ENCODE results near the gene TDG. TPM values are rescaled to one million over a fixed set of nuclear protein-coding genes. Genes with fewer than 3 reads are reported as not detected.
A peak's percentile ranks its signal among the peaks of the same experiment; 100 is the strongest.

TDG gene
- total RNA-seq, 4 donors from 2014 or later, result 14.6 to 41.4 (median 24.6) TPM

DNA sequence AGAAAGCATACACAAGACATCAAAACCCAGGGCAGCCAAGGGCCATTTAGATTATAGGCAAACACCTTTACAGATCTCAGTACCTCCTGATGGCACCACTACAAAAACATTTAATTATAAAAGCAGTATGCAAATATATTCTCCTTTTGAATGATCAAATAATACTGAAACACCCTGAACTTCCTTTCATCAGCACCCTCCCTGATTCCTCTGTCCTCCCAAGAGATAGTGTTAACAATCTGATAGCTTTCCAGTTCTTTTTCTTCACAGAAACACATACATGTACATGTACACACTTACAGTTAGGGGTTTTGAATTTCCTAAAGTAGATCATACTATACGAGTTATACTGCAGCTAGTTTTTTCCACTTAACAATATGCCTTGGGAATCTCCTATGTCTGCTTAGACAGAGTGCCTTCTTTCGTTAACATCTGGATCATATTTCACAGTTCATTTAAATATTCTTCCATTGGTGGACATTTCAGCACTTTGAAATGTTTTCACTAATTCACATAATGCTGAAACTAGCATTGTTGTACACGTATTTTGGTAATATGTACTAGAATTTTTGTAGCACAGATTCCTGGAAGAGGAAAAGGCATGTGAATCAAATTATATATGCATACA, 35.2 kb downstream of the TDG start:
- TF ChIP-seq, protein P1, sequence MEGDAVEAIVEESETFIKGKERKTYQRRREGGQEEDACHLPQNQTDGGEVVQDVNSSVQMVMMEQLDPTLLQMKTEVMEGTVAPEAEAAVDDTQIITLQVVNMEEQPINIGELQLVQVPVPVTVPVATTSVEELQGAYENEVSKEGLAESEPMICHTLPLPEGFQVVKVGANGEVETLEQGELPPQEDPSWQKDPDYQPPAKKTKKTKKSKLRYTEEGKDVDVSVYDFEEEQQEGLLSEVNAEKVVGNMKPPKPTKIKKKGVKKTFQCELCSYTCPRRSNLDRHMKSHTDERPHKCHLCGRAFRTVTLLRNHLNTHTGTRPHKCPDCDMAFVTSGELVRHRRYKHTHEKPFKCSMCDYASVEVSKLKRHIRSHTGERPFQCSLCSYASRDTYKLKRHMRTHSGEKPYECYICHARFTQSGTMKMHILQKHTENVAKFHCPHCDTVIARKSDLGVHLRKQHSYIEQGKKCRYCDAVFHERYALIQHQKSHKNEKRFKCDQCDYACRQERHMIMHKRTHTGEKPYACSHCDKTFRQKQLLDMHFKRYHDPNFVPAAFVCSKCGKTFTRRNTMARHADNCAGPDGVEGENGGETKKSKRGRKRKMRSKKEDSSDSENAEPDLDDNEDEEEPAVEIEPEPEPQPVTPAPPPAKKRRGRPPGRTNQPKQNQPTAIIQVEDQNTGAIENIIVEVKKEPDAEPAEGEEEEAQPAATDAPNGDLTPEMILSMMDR (IDR thresholded peaks at IDR 0.05), result no peak
- ATAC-seq (ENCODE audit: low FRiP score) (no peak), DNase-seq (ENCODE audit: low spot score) (no peak)

- DNase-seq (ENCODE audit: low spot score) (no peak), ATAC-seq (ENCODE audit: low FRiP score) (no peak)
- TF ChIP-seq, protein P1 (IDR thresholded peaks at IDR 0.05), result no peak
Measured at GRCh38 chr12:104002686-104003085, 37.0 kb downstream of the TDG start.

- ATAC-seq (ENCODE audit: low FRiP score) (no peak), DNase-seq (ENCODE audit: low spot score) (no peak)
- TF ChIP-seq, protein P1 (IDR thresholded peaks at IDR 0.05), result no peak
Measured at GRCh38 chr12:104003596-104003995, 37.9 kb downstream of the TDG start.

DNA sequence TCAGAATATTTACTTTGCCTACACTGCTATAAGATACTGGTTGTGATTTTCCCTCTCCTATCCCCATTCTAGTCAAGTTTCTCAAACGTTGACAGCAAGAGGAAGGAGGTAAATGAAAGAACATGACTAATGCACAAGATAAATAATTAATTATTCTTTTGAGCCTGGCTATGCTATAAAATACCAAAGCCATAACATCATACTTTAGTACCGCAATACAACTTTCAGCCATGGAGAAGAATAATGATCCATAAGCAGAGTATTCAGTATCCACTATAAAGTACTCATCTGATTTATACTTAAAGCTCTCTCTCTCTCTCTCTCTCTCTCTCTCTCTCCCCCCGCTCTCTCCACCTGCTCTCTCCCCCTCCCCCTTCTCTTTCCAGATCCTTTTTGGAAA, 41.3 kb downstream of the TDG start:
- ATAC-seq (ENCODE audit: low FRiP score) (peak; percentile 80), DNase-seq (ENCODE audit: low spot score) (no peak)
- TF ChIP-seq, protein P1 (IDR thresholded peaks at IDR 0.05), result no peak

DNA sequence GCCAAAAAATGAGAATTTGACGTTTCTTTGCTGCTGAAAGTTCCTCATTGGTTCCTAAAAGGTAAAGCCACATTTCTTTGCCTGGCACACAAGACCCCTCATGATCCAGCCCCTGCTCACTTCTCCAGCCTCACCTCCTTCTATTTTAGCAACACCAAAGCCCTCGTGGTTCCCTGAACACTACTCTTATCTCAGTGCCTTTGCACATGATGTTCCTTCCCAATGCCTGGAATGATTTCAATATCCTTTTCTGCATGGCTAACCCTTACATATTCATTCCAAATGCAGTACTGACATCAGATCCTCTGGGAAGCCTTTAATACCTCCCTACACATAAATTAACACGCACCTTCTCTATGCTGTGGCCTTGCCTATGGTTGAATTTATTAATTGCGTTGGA, 44.4 kb downstream of the TDG start:
- ATAC-seq (ENCODE audit: low FRiP score), result no peak
- TF ChIP-seq, protein P1 (IDR thresholded peaks at IDR 0.05), result no peak

GRCh38 chr12:104010606-104011169, 45.0 kb downstream of the TDG start:
- no peak for DNase-seq (ENCODE audit: low spot score)
- no peak for ATAC-seq (ENCODE audit: low FRiP score)
- TF ChIP-seq, protein P1 (IDR thresholded peaks at IDR 0.05), result no peak

More for the DNA sequence above, 44.4 kb downstream of the TDG start:
- DNase-seq (ENCODE audit: low spot score), result no peak

- TF ChIP-seq, protein P1 (IDR thresholded peaks at IDR 0.05), result no peak
- ATAC-seq (ENCODE audit: low FRiP score), result no peak
- no peak for DNase-seq (ENCODE audit: low spot score)
Measured at GRCh38 chr12:104011253-104011652, 45.6 kb downstream of the TDG start.

Data from omental fat pad (tissue), 4 donors.